Measurements from ENCODE around the gene FHOD3.
"Not testable (repeated sequence)": the region's sequence is repeated elsewhere in the genome, so short reads cannot be mapped to it uniquely, and the experiment has no call there.

Gene FHOD3

GRCh38 chr18:36458306-36458705 is 160.8 kb downstream of the FHOD3 start:
- H3K27ac ChIP-seq (ENCODE audit: low read depth, low read length), result no peak overlapping the region

DNA sequence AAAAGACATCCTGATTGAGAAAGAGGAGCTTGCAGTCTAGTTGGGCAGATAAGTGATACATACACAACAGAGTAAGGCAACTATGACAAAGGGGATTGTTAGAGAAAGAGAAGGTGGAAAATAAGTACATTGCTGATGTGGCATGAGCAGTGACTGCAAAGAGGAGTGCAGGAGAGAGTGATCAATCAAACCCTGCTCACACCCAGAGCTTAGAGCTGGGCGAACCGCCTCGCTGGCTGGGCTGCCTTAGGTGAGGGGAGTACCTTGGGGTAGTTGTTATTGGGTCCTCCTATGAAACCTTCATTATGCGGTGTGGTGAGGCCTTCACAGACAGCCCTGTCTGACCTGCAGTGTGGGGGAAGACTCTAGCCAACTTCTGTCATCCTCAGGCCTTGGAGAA is 161.7 kb downstream of the FHOD3 start:
- H3K4me1 ChIP-seq (ENCODE audit: insufficient read depth, low read length), result no peaks in the 10 kb centered on the region
- no peaks in the 10 kb centered on the region for H3K36me3 ChIP-seq (ENCODE audit: insufficient read depth, low read length)
- H3K4me3 ChIP-seq (ENCODE audit: low read depth in 1 of 2, low read length in 2 of 2), result no peak overlapping the region
- H3K9ac ChIP-seq (ENCODE audit: low read length), result no peak overlapping the region
- H3K27me3 ChIP-seq (ENCODE audit: control insufficient read depth in 1 of 2, insufficient read depth in 2 of 2, low read length in 2 of 2), result no peaks in the 10 kb centered on the region
- no peak overlapping the region for H3K27ac ChIP-seq (ENCODE audit: low read depth, low read length)
- H3K9me3 ChIP-seq (ENCODE audit: low read length), result no peaks in the 10 kb centered on the region

More at GRCh38 chr18:36458306-36458705, 160.8 kb downstream of the FHOD3 start:
- no peaks in the 10 kb centered on the region for H3K36me3 ChIP-seq (ENCODE audit: insufficient read depth, low read length)
- H3K4me1 ChIP-seq (ENCODE audit: insufficient read depth, low read length), result no peaks in the 10 kb centered on the region
- no peaks in the 10 kb centered on the region for H3K27me3 ChIP-seq (ENCODE audit: control insufficient read depth in 1 of 2, insufficient read depth in 2 of 2, low read length in 2 of 2)
- H3K4me3 ChIP-seq (ENCODE audit: low read depth in 1 of 2, low read length in 2 of 2), result no peak overlapping the region
- H3K9me3 ChIP-seq (ENCODE audit: low read length), result no peaks in the 10 kb centered on the region
- H3K9ac ChIP-seq (ENCODE audit: low read length), result no peak overlapping the region

DNA sequence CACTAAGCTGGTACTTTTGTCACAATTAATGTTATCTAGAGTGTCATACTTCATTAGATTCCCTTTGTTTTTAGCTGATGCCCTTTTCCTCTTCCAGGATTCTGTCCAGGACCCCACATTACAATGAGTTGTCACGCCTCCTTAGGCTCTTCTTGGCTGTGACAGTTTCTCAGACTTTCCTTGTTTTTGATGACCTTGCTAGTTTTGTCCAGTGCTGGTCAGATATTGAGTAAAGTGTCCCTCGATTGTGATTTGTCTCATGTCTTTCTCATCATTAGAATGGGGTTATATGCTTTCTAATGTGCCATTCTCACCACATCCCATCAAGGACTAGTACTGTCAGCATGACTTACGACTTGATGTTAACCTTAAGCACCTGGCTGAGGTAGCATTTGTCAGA is 162.3 kb downstream of the FHOD3 start:
- no peaks in the 10 kb centered on the region for H3K4me1 ChIP-seq (ENCODE audit: insufficient read depth, low read length)
- H3K9me3 ChIP-seq (ENCODE audit: low read length), result no peaks in the 10 kb centered on the region
- H3K27me3 ChIP-seq (ENCODE audit: control insufficient read depth in 1 of 2, insufficient read depth in 2 of 2, low read length in 2 of 2), result no peaks in the 10 kb centered on the region
- no peak overlapping the region for H3K27ac ChIP-seq (ENCODE audit: low read depth, low read length)
- H3K9ac ChIP-seq (ENCODE audit: low read length), result no peak overlapping the region
- H3K36me3 ChIP-seq (ENCODE audit: insufficient read depth, low read length), result no peaks in the 10 kb centered on the region
- H3K4me3 ChIP-seq (ENCODE audit: low read depth in 1 of 2, low read length in 2 of 2), result no peak overlapping the region

DNA sequence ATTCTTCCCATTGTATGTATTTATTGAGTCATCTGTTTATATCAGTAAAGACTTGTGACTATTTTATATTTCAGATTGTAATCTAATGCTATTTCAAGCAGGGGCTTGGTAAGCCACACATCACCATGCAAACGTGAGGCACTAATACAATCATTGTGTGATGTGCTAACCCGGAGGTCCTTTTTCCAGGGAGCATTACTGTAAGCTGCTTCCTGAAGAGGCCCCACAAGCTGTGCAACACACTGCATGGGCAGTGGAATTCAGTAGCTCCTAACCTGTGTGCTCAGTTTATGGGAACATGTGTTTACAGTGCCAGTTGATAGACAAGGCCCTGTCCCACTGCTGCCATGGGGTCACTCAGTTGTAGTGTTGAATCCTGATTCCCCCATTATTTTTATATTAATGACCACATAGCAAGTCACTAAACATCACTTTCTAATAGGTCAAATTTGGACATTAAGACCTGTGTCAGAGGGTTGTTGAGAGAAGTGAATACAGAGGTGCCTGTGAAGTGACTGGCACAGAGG is 162.9 kb downstream of the FHOD3 start:
- Histone ChIP-seq H3K9me3 (ENCODE audit: low read length) (no peaks in the 10 kb centered on the region), H3K4me3 (ENCODE audit: low read depth in 1 of 2, low read length in 2 of 2) (no peak overlapping the region), H3K4me1 (ENCODE audit: insufficient read depth, low read length) (no peaks in the 10 kb centered on the region), H3K9ac (ENCODE audit: low read length) (no peak overlapping the region), H3K27me3 (ENCODE audit: control insufficient read depth in 1 of 2, insufficient read depth in 2 of 2, low read length in 2 of 2) (no peaks in the 10 kb centered on the region), H3K36me3 (ENCODE audit: insufficient read depth, low read length) (no peaks in the 10 kb centered on the region), H3K27ac (ENCODE audit: low read depth, low read length) (no peak overlapping the region)

- Histone ChIP-seq H3K9ac (ENCODE audit: low read length) (no peak overlapping the region), H3K9me3 (ENCODE audit: low read length) (no peaks in the 10 kb centered on the region), H3K36me3 (ENCODE audit: insufficient read depth, low read length) (no peaks in the 10 kb centered on the region), H3K27me3 (ENCODE audit: control insufficient read depth in 1 of 2, insufficient read depth in 2 of 2, low read length in 2 of 2) (no peaks in the 10 kb centered on the region), H3K4me3 (ENCODE audit: low read depth in 1 of 2, low read length in 2 of 2) (no peak overlapping the region), H3K27ac (ENCODE audit: low read depth, low read length) (no peak overlapping the region), H3K4me1 (ENCODE audit: insufficient read depth, low read length) (no peaks in the 10 kb centered on the region)
Measured at GRCh38 chr18:36460854-36461253, 163.3 kb downstream of the FHOD3 start.

GRCh38 chr18:36461551-36461987 is 164.1 kb downstream of the FHOD3 start:
- H3K27ac ChIP-seq (ENCODE audit: low read depth, low read length), result no peak overlapping the region
- no peaks in the 10 kb centered on the region for H3K27me3 ChIP-seq (ENCODE audit: control insufficient read depth in 1 of 2, insufficient read depth in 2 of 2, low read length in 2 of 2)
- no peaks in the 10 kb centered on the region for H3K4me1 ChIP-seq (ENCODE audit: insufficient read depth, low read length)
- no peaks in the 10 kb centered on the region for H3K9me3 ChIP-seq (ENCODE audit: low read length)
- H3K4me3 ChIP-seq (ENCODE audit: low read depth in 1 of 2, low read length in 2 of 2), result no peak overlapping the region
- no peak overlapping the region for H3K9ac ChIP-seq (ENCODE audit: low read length)
- H3K36me3 ChIP-seq (ENCODE audit: insufficient read depth, low read length), result no peaks in the 10 kb centered on the region

DNA sequence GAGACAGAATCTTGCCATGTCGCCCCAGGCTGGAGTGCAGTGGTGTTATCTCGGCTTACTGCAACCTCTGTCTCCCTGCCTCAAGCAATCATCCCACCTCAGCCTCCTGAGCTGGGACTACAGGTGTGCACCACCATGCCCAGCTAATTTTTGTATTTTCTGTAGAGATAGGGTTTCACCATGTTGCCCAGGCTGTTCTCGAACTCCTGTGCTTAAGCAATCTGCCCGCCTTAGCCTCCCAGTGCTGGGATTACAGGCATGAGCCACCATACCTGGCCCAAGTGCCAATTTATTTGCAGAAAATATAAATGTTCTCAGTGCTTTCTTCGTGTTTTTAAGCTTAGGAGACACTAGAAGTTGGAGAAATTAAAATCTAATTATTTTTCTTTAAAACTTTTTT is 166.0 kb downstream of the FHOD3 start:
- not testable (repeated sequence) for H3K4me3 ChIP-seq (ENCODE audit: low read depth in 1 of 2, low read length in 2 of 2); H3K27me3 ChIP-seq (ENCODE audit: control insufficient read depth in 1 of 2, insufficient read depth in 2 of 2, low read length in 2 of 2); H3K4me1 ChIP-seq (ENCODE audit: insufficient read depth, low read length); H3K36me3 ChIP-seq (ENCODE audit: insufficient read depth, low read length); H3K27ac ChIP-seq (ENCODE audit: low read depth, low read length); H3K9ac ChIP-seq (ENCODE audit: low read length); H3K9me3 ChIP-seq (ENCODE audit: low read length)

DNA sequence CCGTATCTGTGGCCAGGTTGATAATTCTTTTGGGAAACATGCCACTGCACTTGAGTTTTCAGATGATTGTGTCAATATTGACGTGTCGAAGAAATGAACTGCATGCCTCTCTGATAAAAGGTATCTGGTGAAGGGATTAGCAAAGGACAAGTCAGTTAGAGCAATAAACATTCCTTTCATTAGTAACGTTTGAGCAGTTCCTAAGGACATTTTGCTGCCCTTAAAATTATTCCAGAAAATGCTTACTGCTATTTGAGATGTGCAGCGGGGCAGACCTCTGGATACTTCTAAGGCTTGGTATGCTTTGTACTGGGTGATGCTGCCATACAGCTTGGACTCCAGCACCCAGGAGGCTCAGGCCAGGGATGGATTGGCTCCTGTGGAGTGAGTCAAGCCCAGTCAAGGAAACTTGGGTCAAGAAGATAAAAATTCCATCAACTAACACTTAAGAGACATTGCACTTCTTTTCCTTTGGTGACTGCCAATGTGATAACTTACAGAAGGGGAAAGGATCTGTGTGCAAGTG is 166.7 kb downstream of the FHOD3 start:
- H3K4me1 ChIP-seq (ENCODE audit: insufficient read depth, low read length), result no peaks in the 10 kb centered on the region
- H3K4me3 ChIP-seq (ENCODE audit: low read depth in 1 of 2, low read length in 2 of 2), result no peak overlapping the region
- no peak overlapping the region for H3K9ac ChIP-seq (ENCODE audit: low read length)
- no peaks in the 10 kb centered on the region for H3K36me3 ChIP-seq (ENCODE audit: insufficient read depth, low read length)
- no peak overlapping the region for H3K27ac ChIP-seq (ENCODE audit: low read depth, low read length)
- no peaks in the 10 kb centered on the region for H3K9me3 ChIP-seq (ENCODE audit: low read length)
- H3K27me3 ChIP-seq (ENCODE audit: control insufficient read depth in 1 of 2, insufficient read depth in 2 of 2, low read length in 2 of 2), result no peaks in the 10 kb centered on the region

DNA sequence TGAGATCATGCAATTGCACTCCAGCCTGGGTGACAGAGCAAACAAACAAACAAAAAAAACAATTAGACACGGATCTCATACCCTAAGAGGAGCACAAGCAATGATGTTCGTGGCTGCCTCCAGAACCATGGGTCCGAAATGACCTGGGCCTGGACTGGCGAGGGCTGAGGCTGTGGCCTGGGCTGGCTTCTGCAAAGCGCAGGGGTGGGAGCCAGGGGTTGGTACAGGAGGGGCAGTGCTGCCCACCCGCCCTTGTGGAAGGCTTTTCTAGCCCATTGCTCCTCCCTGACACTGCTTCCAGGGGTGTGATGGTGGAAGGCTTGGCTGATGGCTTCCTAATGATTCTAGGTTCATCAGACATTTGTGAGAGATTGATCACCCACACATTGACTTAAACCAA is 167.8 kb downstream of the FHOD3 start:
- Histone ChIP-seq H3K9me3 (ENCODE audit: low read length) (no peaks in the 10 kb centered on the region), H3K27ac (ENCODE audit: low read depth, low read length) (no peak overlapping the region), H3K27me3 (ENCODE audit: control insufficient read depth in 1 of 2, insufficient read depth in 2 of 2, low read length in 2 of 2) (no peaks in the 10 kb centered on the region), H3K36me3 (ENCODE audit: insufficient read depth, low read length) (no peaks in the 10 kb centered on the region), H3K4me3 (ENCODE audit: low read depth in 1 of 2, low read length in 2 of 2) (no peak overlapping the region), H3K4me1 (ENCODE audit: insufficient read depth, low read length) (no peaks in the 10 kb centered on the region), H3K9ac (ENCODE audit: low read length) (no peak overlapping the region)

GRCh38 chr18:36465970-36466369 is 168.5 kb downstream of the FHOD3 start:
- no peak overlapping the region for H3K9ac ChIP-seq (ENCODE audit: low read length)
- no peaks in the 10 kb centered on the region for H3K4me1 ChIP-seq (ENCODE audit: insufficient read depth, low read length)
- H3K9me3 ChIP-seq (ENCODE audit: low read length), result no peaks in the 10 kb centered on the region
- H3K27me3 ChIP-seq (ENCODE audit: control insufficient read depth in 1 of 2, insufficient read depth in 2 of 2, low read length in 2 of 2), result no peaks in the 10 kb centered on the region
- no peak overlapping the region for H3K4me3 ChIP-seq (ENCODE audit: low read depth in 1 of 2, low read length in 2 of 2)
- H3K36me3 ChIP-seq (ENCODE audit: insufficient read depth, low read length), result no peaks in the 10 kb centered on the region
- H3K27ac ChIP-seq (ENCODE audit: low read depth, low read length), result no peak overlapping the region

DNA sequence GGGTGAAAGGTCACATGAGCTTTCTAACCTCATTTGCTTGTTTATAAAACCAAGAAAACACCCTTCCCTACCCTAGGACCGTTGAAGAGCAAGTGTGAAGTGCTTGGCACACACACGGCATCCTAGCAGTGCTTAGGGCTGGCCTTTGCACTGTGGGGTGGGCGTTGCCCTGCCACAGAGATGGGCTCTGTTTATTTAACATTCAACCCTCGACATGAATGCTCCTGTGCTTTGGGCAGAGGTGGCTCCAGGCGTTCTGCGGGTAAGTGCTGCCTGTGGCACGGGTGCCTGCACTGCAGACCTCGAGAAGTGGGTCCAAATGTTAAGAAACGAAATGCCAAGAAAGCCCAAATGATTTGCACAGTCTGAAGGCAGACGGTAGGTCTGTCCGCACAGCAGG is 170.1 kb downstream of the FHOD3 start:
- no peaks in the 10 kb centered on the region for H3K36me3 ChIP-seq (ENCODE audit: insufficient read depth, low read length)
- no peaks in the 10 kb centered on the region for H3K4me1 ChIP-seq (ENCODE audit: insufficient read depth, low read length)
- H3K27ac ChIP-seq (ENCODE audit: low read depth, low read length), result no peak overlapping the region
- H3K9ac ChIP-seq (ENCODE audit: low read length), result no peak overlapping the region
- no peaks in the 10 kb centered on the region for H3K27me3 ChIP-seq (ENCODE audit: control insufficient read depth in 1 of 2, insufficient read depth in 2 of 2, low read length in 2 of 2)
- no peak overlapping the region for H3K4me3 ChIP-seq (ENCODE audit: low read depth in 1 of 2, low read length in 2 of 2)
- H3K9me3 ChIP-seq (ENCODE audit: low read length), result no peaks in the 10 kb centered on the region

DNA sequence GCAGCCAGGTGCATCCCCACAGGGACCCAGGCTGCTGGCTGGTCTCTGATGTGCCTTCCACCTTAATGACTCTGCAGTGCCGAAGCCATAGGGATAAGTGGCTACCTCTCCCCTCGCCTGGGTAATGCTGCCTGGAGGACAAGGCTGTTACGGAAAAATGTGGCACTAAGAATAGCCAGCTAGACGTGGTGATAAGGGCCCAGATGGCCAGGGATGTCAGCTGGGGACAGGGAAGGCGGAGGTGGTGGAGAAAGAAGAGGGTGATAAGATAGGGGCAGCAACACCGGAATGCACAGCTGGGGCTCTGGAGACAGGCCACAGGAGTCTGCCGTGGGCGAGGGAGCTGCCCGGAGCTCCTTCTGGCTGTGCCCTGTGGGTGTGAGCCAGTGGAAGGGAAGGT is 170.6 kb downstream of the FHOD3 start:
- Histone ChIP-seq H3K4me1 (ENCODE audit: insufficient read depth, low read length) (no peaks in the 10 kb centered on the region), H3K9me3 (ENCODE audit: low read length) (no peaks in the 10 kb centered on the region), H3K27me3 (ENCODE audit: control insufficient read depth in 1 of 2, insufficient read depth in 2 of 2, low read length in 2 of 2) (no peaks in the 10 kb centered on the region), H3K27ac (ENCODE audit: low read depth, low read length) (no peak overlapping the region), H3K4me3 (ENCODE audit: low read depth in 1 of 2, low read length in 2 of 2) (no peak overlapping the region), H3K9ac (ENCODE audit: low read length) (no peak overlapping the region), H3K36me3 (ENCODE audit: insufficient read depth, low read length) (no peaks in the 10 kb centered on the region)

Data from muscle layer of colon (tissue), 2 donors.